ENCODE measurements around the gene L3MBTL3. TPM values are rescaled to one million over a fixed set of nuclear protein-coding genes. Genes with fewer than 3 reads are reported as not detected.

Gene L3MBTL3
- polyA plus RNA-seq (2013, experiment 1 of 2; ENCODE audit: insufficient read length): 8.0 TPM
- 8.1 TPM for polyA plus RNA-seq (2013, experiment 2 of 2; ENCODE audit: insufficient read length)

DNA sequence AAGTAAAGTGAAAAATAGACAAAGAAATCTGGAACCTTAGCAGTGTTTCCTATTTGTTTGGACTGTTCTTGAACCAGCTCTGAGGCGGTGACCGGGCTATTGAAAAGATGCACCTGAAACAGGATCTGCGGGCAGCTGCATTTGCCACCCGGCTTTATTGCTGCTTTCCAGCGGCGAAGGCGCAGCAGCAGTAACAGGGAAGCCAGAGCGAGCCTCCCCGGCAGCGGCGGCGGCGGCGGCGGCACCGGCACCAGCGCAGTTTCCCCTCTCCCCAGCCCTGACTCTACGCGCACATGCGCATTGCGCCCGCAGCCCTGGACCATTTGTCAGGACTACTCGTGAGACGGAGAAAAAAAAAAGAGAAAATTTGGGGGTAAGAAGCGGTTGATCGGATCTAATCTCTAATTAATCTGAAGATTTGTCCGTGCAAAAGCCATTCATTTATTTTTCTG is at the start of gene L3MBTL3:
Gene L3MBTL3 (plus strand): TSS at position 290 of the 452 bp plus-strand sequence. CDS start 24,119 bp downstream, outside the sequence.
- peak; percentile 87 for DNase-seq

- DNase-seq: no peak
These were observed 49.3 kb upstream of the L3MBTL3 start for GRCh38 chr6:129969064-129969463.

- no peak for DNase-seq
These were observed 42.3 kb upstream of the L3MBTL3 start for GRCh38 chr6:129976110-129976509.

GRCh38 chr6:129978148-129978916 is 40.0 kb upstream of the L3MBTL3 start:
- no peak for DNase-seq

- no peak for DNase-seq
These were observed 37.6 kb upstream of the L3MBTL3 start for GRCh38 chr6:129980821-129981220.

DNA sequence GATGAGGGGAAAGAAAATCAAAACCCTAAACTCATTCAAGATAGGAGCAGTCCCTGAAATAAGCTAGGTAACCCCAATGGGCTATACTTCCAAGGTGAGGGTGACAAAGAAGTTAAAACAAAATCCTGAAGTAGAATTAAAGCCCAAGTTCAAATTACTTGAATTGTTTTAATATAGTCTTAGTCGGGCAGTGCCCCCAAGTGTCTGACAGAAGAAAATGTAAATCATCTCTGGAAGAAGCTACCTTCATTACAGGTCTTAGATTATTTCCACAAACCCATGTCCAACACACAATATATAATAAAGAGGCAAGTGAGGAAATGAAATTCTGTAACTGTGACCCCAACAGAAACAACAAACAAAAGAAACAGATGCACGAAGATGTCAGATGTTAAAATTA is 36.8 kb upstream of the L3MBTL3 start:
- DNase-seq: no peak

- DNase-seq: no peak
These were observed 29.0 kb upstream of the L3MBTL3 start for GRCh38 chr6:129989396-129989795.

DNA sequence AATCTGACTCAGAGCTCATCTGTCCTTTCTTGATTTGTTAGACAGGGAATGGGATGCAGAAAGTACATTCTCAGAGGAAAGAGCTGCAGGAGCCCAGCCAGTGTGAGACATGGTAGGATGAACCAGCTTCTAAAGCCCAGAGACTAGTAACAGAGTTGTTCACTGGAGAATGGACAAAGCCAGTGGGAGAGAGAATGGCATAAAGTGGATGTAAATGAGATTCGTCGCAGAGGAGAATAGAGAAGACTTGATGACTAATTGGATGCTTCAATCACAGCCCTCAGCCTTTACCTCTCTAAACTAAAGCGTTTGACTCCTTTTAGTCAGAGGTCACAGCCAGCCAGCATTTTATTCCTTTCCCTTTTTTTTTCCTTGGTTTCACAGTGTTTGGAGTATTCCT is 25.5 kb upstream of the L3MBTL3 start:
- no peak for DNase-seq

GRCh38 chr6:129994410-129994809 is 24.0 kb upstream of the L3MBTL3 start:
- DNase-seq: no peak

DNA sequence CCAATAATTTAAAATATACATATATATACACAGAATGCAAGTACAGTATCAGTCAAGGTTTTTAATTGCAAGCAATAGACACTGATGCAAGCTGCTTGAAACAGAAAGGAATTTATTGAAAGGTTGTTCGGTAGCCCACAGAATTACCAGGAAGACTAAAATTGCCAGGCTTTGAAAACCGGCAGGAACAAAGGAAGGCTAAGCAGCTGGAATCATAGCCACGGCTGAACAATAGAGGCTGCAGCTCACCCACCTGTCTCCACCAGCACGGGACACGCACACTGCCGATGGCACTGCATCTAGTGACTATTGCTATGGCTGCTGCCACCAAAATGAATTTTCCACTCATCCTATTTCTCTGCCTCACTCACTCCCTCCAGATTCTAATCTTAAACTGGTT is 22.0 kb upstream of the L3MBTL3 start:
- DNase-seq: no peak

GRCh38 chr6:130000526-130001421 is 17.6 kb upstream of the L3MBTL3 start:
- no peak for DNase-seq

DNA sequence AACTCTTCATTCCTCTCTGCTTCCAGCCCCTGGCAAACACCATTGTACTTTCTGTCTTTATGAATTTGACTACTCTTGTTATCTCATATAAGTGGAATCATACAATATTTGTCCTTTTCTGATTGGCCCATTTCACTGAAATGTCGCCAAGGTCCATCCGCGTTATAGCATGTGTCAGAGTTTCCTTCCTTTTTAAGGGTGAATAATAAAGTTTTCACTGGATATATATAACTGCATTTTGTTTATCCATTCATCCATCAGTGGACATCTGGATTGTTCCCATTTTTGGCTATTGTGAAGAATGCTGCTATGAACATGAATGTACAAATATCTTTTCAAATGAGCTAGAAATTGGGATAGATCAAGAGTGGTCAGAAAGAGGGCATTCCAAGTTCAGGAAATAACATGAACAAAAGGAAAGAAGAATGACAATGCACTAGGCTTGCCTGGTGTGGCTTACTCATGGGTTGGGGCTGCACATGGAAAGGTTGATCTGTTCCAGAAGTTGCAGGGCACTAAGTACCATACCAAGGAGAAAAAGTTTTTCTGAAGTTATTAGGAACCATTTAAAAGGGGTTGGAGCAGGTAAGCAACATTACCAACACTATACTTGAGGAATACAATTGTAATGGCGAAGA is 10.0 kb upstream of the L3MBTL3 start:
- no peak for DNase-seq

DNA sequence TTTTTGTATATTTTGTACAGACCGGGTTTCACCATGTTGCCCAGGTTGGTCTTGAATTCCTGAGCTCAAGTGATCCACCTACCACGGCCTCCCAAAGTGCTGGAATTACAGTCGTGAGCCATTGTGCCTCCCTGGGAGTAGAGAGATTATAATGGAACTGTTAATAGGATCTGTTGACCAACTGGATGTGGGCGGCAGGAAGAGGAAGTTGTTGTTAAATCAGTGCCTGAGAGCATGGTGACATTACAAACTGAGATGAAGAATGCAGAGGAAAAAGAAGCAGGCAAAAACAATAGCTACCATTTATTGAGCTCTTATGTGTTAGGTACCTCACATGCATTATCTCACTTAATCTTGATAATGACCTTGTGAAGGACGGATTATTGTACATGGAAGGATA is 9.2 kb upstream of the L3MBTL3 start:
- no peak for DNase-seq

- DNase-seq: no peak
These were observed 8.0 kb upstream of the L3MBTL3 start for GRCh38 chr6:130010387-130010786.

- no peak for DNase-seq
These were observed 5.7 kb upstream of the L3MBTL3 start for GRCh38 chr6:130012728-130013127.

DNA sequence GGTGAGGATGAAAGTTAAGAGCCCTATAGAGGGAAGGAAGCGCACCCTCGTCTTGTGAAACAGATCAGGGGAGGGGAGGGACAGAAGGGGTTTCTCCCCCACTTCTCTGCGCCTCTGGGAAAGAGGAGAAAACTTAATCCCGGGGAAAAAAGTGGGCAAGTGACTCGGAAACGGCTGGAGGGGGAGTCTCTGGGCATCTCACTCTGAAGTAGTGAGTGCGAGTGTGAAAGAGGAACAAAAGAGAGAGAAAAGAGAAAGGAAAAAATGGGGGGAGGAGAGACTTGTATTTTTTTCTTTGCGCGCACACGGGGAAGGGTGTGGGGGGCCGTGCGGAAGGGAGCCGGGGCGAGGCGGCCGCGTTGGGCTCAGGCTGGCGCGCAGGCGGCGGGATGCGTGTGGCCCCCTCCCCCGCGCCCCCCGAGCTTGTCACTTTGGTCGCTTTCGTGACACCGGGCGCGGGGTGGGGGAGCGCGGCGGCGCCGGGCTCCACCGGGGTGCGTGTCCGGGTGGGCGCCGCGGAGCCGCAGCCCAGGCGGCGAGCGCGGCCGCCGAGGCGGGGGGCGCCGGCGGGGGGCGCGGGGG is 454 bp downstream of the L3MBTL3 start:
- DNase-seq: no peak

- DNase-seq: peak; percentile 42
These were observed 1.1 kb downstream of the L3MBTL3 start for GRCh38 chr6:130019326-130020072.

GRCh38 chr6:130020073-130020906 is 1.9 kb downstream of the L3MBTL3 start:
- DNase-seq: peak; percentile 16

- DNase-seq: peak; percentile 88
These were observed 2.7 kb downstream of the L3MBTL3 start for GRCh38 chr6:130020907-130021629.

- DNase-seq: no peak
These were observed 8.5 kb downstream of the L3MBTL3 start for GRCh38 chr6:130026859-130027258.
